Liver (tissue), 9 donors: ENCODE data around the gene GALNT9. TPM values are rescaled to one million over a fixed set of nuclear protein-coding genes. Genes with fewer than 3 reads are reported as not detected.

Experiments
- DNase-seq: peaks from one replicate; pipeline ENCODE4 v3.0.0-alpha.2; 2017; ENCODE audit warnings: low spot score
- H3K27ac ChIP-seq, 2 donors: one replicate each; pipeline ENCODE4 v1.7.0; 2013; ENCODE audit warnings: inconsistent platforms in 2 of 2, low read length in 2 of 2, control low read depth in 1 of 2, low read depth in 1 of 2, mild to moderate bottlenecking in 1 of 2
- H3K27me3 ChIP-seq, 4 donors: one replicate each; pipeline versions ENCODE4 v1.6.1 to v1.7.0; 2013; ENCODE audit warnings: low read length in 3 of 4, inconsistent platforms in 1 of 4, mild to moderate bottlenecking in 1 of 4, moderate library complexity in 1 of 4; ENCODE audit not compliant: control insufficient read depth in 4 of 4, insufficient read depth in 4 of 4
- H3K36me3 ChIP-seq, 4 donors: one replicate each; pipeline versions ENCODE4 v1.6.1 to v1.7.0; 2013; ENCODE audit warnings: low read length in 3 of 4, mild to moderate bottlenecking in 3 of 4, low read depth in 1 of 4, moderate library complexity in 1 of 4; ENCODE audit not compliant: control insufficient read depth in 4 of 4, insufficient read depth in 3 of 4
- H3K4me1 ChIP-seq, 4 donors: one replicate each; pipeline versions ENCODE4 v1.6.1 to v1.7.0; 2013; ENCODE audit warnings: low read length in 3 of 4, mild to moderate bottlenecking in 3 of 4, moderate library complexity in 1 of 4; ENCODE audit not compliant: control insufficient read depth in 4 of 4, insufficient read depth in 4 of 4
- H3K4me3 ChIP-seq, 3 donors: one replicate each; pipeline versions ENCODE4 v1.6.1 to v1.7.0; 2013; ENCODE audit warnings: low read length in 3 of 3, control low read depth in 1 of 3, low read depth in 1 of 3, mild to moderate bottlenecking in 1 of 3
- H3K9ac ChIP-seq, 2 donors: one replicate each; pipeline ENCODE4 v1.7.0; 2013; ENCODE audit warnings: low read length in 2 of 2, mild to moderate bottlenecking in 2 of 2, moderate library complexity in 2 of 2, control low read depth in 1 of 2, low read depth in 1 of 2
- H3K9me3 ChIP-seq, 4 donors: one replicate each; pipeline versions ENCODE4 v1.6.1 to v1.7.0; 2013; ENCODE audit warnings: low read length in 3 of 4; ENCODE audit not compliant: control insufficient read depth in 4 of 4
- ATF3 ChIP-seq: IDR thresholded peaks from 2 replicates; pipeline ENCODE4 v1.6.1; 2016; ENCODE audit warnings: antibody characterized with exemption
- EGR1 ChIP-seq, 2 donors: IDR thresholded peaks; 2 replicates each; pipeline ENCODE4 v1.6.1; 2016 to 2018; ENCODE audit warnings: antibody characterized with exemption in 2 of 2, low read depth in 2 of 2
- FOXA1 ChIP-seq: IDR thresholded peaks from 2 replicates; pipeline ENCODE4 v1.6.1; 2016; ENCODE audit warnings: antibody characterized with exemption
- FOXA2 ChIP-seq: IDR thresholded peaks from 2 replicates; pipeline ENCODE4 v1.6.1; 2016; ENCODE audit warnings: antibody characterized with exemption
- GABPA ChIP-seq, 2 donors: IDR thresholded peaks in 1 of 2; conservative IDR thresholded peaks in 1 of 2; 2 replicates each; pipeline ENCODE4 v1.6.1; 2016; ENCODE audit warnings: antibody characterized with exemption in 2 of 2, mild to moderate bottlenecking in 1 of 2, moderate library complexity in 1 of 2
- HNF4A ChIP-seq, 2 donors: conservative IDR thresholded peaks; 2 replicates each; pipeline ENCODE4 v1.6.1; 2016; ENCODE audit warnings: antibody characterized with exemption in 2 of 2, mild to moderate bottlenecking in 2 of 2
- HNF4G ChIP-seq: IDR thresholded peaks from 2 replicates; pipeline ENCODE4 v1.6.1; 2016; ENCODE audit warnings: antibody characterized with exemption
- JUND ChIP-seq, 2 donors: IDR thresholded peaks; 2 replicates each; pipeline ENCODE4 v1.6.1; 2016; ENCODE audit warnings: antibody characterized with exemption in 2 of 2
- NR2F2 ChIP-seq: IDR thresholded peaks from 2 replicates; pipeline ENCODE4 v1.6.1; 2016; ENCODE audit warnings: antibody characterized with exemption
- RAD21 ChIP-seq, 2 donors: IDR thresholded peaks; 2 replicates each; pipeline ENCODE4 v1.6.1; 2016; ENCODE audit warnings: antibody characterized with exemption in 2 of 2, mild to moderate bottlenecking in 2 of 2
- RXRA ChIP-seq, 2 donors: IDR thresholded peaks; 2 replicates each; pipeline ENCODE4 v1.6.1; 2017 to 2018; ENCODE audit warnings: antibody characterized with exemption in 2 of 2, mild to moderate bottlenecking in 1 of 2
- SP1 ChIP-seq: IDR thresholded peaks from 2 replicates; pipeline ENCODE4 v1.6.1; 2018; ENCODE audit warnings: antibody characterized with exemption, mild to moderate bottlenecking
- TAF1 ChIP-seq: conservative IDR thresholded peaks from 2 replicates; pipeline ENCODE4 v1.6.1; 2016; ENCODE audit warnings: antibody characterized with exemption, mild to moderate bottlenecking
- YY1 ChIP-seq: IDR thresholded peaks from 2 replicates; pipeline ENCODE4 v1.6.1; 2016; ENCODE audit warnings: antibody characterized with exemption, mild to moderate bottlenecking
- WGBS: extraction: QIAGEN DNeasy Blood & Tissue Kit; methylation state at CpG from one replicate; pipeline ENCODE4 v1.1.7; 2013; 5-methylcytosine and 5-hydroxymethylcytosine counted together
- polyA plus RNA-seq, 2 donors: library from polyadenylated mRNA; stranded (reverse) in 1 of 2; unstranded in 1 of 2; fragments of 200-250 nt in 1 of 2; fragments of >200 nt in 1 of 2; fragmentation: Nextera tagmentation in 1 of 2; extraction: Ambion mirVana in 1 of 2; gene quantifications; one replicate each; pipeline versions ENCODE4 v1.2.1 to v1.2.3, GENCODE V29; 2013 to 2015
- total RNA-seq, 2 donors: library from RNA; depleted of rRNA; stranded (reverse); fragments of >200 nt; gene quantifications; one replicate each; pipeline ENCODE4 v1.2.3, GENCODE V29; 2014
- TF ChIP-seq, protein P1 (sequence below): fragments of 150-350 bp; IDR thresholded peaks from 2 replicates; pipeline ENCODE4 v1.5.1; 2017; ENCODE audit warnings: improper control_type of control experiment, low read depth, low read length; ENCODE audit not compliant: missing input control
- TF ChIP-seq, protein P2 (sequence below): IDR thresholded peaks from 2 replicates; pipeline ENCODE4 v1.6.1; 2016; ENCODE audit warnings: antibody characterized with exemption
- TF ChIP-seq, protein P3 (sequence below): IDR thresholded peaks from 2 replicates; pipeline ENCODE4 v1.6.1; 2016; ENCODE audit warnings: antibody characterized with exemption
- TF ChIP-seq, protein P4 (sequence below): IDR thresholded peaks from 2 replicates; pipeline ENCODE4 v1.6.1; 2016; ENCODE audit warnings: antibody characterized with exemption, mild to moderate bottlenecking
- donor health status: healthy.
- donor health status: healthy.
- donor health status: healthy.
- donor health status: healthy.
- donor health status: healthy.

The GALNT9 gene
- total and polyA plus RNA-seq, 4 donors, result 0.05 to 0.25 (median 0.09) TPM; not detected in 1

DNA sequence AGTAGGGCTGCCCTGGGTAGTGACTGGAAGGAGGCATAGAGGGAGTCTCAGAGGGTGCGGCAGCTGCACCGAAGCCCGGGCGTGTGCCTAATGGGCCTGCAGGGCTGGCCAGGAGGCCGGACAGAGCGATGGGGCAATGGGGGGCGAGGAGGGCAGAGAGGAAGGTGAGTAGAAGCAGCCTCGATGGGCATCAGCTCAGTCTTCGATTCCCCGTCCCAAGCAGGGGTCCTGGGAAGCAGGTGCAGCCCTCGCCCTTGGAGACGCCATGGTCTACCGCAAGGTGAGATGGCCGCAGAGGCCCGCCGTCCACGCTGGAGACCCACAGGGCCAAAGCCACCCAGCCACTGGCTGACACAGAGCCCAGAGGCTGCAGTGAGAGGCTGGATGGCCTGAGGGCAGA, 70.8 kb downstream of the GALNT9 start:
- TF ChIP-seq GABPA (IDR thresholded peaks at IDR 0.05 in 1 of 2, conservative IDR thresholded peaks at IDR 0.05 in 1 of 2) (no peak), YY1 (no peak), RAD21 (IDR thresholded peaks at IDR 0.05) (no peak)
- Histone ChIP-seq H3K36me3 (no peaks in the 10 kb centered on the region), H3K9me3 (no peaks in the 10 kb centered on the region), H3K27ac (no peak overlapping the region), H3K4me3 (no peak overlapping the region), H3K27me3 (no peaks in the 10 kb centered on the region), H3K9ac (no peak overlapping the region), H3K4me1 (no peaks in the 10 kb centered on the region)
- DNase-seq, result no peak
- 89% methylated on average over 17 of the region's 17 CpGs for WGBS

GRCh38 chr12:132257955-132258490, 71.4 kb downstream of the GALNT9 start:
- no peak for DNase-seq

More at GRCh38 chr12:132257955-132258490, 71.4 kb downstream of the GALNT9 start:
- Histone ChIP-seq H3K9ac (no peak overlapping the region), H3K4me3 (no peak overlapping the region), H3K27me3 (no peaks in the 10 kb centered on the region), H3K9me3 (no peaks in the 10 kb centered on the region), H3K27ac (no peak overlapping the region), H3K4me1 (no peaks in the 10 kb centered on the region), H3K36me3 (no peaks in the 10 kb centered on the region)
- WGBS, result 85% methylated on average over 17 of the region's 17 CpGs
- TF ChIP-seq, protein P1, sequence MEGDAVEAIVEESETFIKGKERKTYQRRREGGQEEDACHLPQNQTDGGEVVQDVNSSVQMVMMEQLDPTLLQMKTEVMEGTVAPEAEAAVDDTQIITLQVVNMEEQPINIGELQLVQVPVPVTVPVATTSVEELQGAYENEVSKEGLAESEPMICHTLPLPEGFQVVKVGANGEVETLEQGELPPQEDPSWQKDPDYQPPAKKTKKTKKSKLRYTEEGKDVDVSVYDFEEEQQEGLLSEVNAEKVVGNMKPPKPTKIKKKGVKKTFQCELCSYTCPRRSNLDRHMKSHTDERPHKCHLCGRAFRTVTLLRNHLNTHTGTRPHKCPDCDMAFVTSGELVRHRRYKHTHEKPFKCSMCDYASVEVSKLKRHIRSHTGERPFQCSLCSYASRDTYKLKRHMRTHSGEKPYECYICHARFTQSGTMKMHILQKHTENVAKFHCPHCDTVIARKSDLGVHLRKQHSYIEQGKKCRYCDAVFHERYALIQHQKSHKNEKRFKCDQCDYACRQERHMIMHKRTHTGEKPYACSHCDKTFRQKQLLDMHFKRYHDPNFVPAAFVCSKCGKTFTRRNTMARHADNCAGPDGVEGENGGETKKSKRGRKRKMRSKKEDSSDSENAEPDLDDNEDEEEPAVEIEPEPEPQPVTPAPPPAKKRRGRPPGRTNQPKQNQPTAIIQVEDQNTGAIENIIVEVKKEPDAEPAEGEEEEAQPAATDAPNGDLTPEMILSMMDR, result no peak
- TF ChIP-seq, protein P2, sequence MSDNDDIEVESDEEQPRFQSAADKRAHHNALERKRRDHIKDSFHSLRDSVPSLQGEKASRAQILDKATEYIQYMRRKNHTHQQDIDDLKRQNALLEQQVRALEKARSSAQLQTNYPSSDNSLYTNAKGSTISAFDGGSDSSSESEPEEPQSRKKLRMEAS, result no peak
- TF ChIP-seq JUND (IDR thresholded peaks at IDR 0.05) (no peak), RAD21 (IDR thresholded peaks at IDR 0.05) (no peak), NR2F2 (no peak), FOXA2 (no peak), FOXA1 (no peak), ATF3 (no peak), HNF4A (conservative IDR thresholded peaks at IDR 0.05) (no peak), EGR1 (IDR thresholded peaks at IDR 0.05; ENCODE audit: low read depth in 2 of 2) (no peak), RXRA (IDR thresholded peaks at IDR 0.05) (no peak), SP1 (no peak), YY1 (no peak), TAF1 (no peak), HNF4G (no peak), GABPA (IDR thresholded peaks at IDR 0.05 in 1 of 2, conservative IDR thresholded peaks at IDR 0.05 in 1 of 2) (no peak)
- TF ChIP-seq, protein P3, sequence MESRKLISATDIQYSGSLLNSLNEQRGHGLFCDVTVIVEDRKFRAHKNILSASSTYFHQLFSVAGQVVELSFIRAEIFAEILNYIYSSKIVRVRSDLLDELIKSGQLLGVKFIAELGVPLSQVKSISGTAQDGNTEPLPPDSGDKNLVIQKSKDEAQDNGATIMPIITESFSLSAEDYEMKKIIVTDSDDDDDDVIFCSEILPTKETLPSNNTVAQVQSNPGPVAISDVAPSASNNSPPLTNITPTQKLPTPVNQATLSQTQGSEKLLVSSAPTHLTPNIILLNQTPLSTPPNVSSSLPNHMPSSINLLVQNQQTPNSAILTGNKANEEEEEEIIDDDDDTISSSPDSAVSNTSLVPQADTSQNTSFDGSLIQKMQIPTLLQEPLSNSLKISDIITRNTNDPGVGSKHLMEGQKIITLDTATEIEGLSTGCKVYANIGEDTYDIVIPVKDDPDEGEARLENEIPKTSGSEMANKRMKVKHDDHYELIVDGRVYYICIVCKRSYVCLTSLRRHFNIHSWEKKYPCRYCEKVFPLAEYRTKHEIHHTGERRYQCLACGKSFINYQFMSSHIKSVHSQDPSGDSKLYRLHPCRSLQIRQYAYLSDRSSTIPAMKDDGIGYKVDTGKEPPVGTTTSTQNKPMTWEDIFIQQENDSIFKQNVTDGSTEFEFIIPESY, result no peak
- TF ChIP-seq, protein P4, sequence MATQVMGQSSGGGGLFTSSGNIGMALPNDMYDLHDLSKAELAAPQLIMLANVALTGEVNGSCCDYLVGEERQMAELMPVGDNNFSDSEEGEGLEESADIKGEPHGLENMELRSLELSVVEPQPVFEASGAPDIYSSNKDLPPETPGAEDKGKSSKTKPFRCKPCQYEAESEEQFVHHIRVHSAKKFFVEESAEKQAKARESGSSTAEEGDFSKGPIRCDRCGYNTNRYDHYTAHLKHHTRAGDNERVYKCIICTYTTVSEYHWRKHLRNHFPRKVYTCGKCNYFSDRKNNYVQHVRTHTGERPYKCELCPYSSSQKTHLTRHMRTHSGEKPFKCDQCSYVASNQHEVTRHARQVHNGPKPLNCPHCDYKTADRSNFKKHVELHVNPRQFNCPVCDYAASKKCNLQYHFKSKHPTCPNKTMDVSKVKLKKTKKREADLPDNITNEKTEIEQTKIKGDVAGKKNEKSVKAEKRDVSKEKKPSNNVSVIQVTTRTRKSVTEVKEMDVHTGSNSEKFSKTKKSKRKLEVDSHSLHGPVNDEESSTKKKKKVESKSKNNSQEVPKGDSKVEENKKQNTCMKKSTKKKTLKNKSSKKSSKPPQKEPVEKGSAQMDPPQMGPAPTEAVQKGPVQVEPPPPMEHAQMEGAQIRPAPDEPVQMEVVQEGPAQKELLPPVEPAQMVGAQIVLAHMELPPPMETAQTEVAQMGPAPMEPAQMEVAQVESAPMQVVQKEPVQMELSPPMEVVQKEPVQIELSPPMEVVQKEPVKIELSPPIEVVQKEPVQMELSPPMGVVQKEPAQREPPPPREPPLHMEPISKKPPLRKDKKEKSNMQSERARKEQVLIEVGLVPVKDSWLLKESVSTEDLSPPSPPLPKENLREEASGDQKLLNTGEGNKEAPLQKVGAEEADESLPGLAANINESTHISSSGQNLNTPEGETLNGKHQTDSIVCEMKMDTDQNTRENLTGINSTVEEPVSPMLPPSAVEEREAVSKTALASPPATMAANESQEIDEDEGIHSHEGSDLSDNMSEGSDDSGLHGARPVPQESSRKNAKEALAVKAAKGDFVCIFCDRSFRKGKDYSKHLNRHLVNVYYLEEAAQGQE, result no peak
